GM23248 (cell line): ENCODE data around the gene FREM2. TPM values are rescaled to one million over a fixed set of nuclear protein-coding genes. Genes with fewer than 3 reads are reported as not detected.

Experiments used
- DNase-seq: peaks from one replicate; pipeline ENCODE4 v3.0.0-alpha.2; 2015
- H2AFZ ChIP-seq: fragments of 200-600 bp; sonication (generic); 2 replicates; pipeline ENCODE4 v1.6.1; 2016; ENCODE audit warnings: antibody characterized with exemption
- H3F3A ChIP-seq: fragments of 200-600 bp; sonication (generic); 2 replicates; pipeline ENCODE4 v1.6.1; 2016; ENCODE audit warnings: mild to moderate bottlenecking, antibody characterized with exemption, mixed run types; ENCODE audit not compliant: insufficient read depth
- H3K27ac ChIP-seq: fragments of 200-600 bp; sonication (generic); 2 replicates; pipeline ENCODE4 v1.5.1; 2016; ENCODE audit warnings: mild to moderate bottlenecking
- H3K27me3 ChIP-seq: fragments of 200-600 bp; sonication (generic); replicated peaks from 2 replicates; pipeline ENCODE4 v1.6.1; 2016; ENCODE audit warnings: mild to moderate bottlenecking; ENCODE audit not compliant: insufficient read depth
- H3K36me3 ChIP-seq: fragments of 200-600 bp; sonication (generic); 2 replicates; pipeline ENCODE4 v1.6.1; 2016; ENCODE audit warnings: low read depth, mild to moderate bottlenecking
- H3K4me1 ChIP-seq: fragments of 200-600 bp; sonication (generic); 2 replicates; pipeline ENCODE4 v1.6.1; 2016; ENCODE audit warnings: mild to moderate bottlenecking; ENCODE audit not compliant: insufficient read depth
- H3K4me2 ChIP-seq: fragments of 200-600 bp; sonication (generic); one replicate; pipeline ENCODE4 v1.6.1; 2016; ENCODE audit warnings: mild to moderate bottlenecking; ENCODE audit not compliant: unreplicated experiment
- H3K4me3 ChIP-seq: fragments of 200-600 bp; sonication (generic); 2 replicates; pipeline ENCODE4 v1.5.1; 2016; ENCODE audit warnings: mild to moderate bottlenecking
- H3K79me2 ChIP-seq: fragments of 200-600 bp; sonication (generic); 2 replicates; pipeline ENCODE4 v1.6.1; 2016; ENCODE audit warnings: mild to moderate bottlenecking; ENCODE audit not compliant: insufficient read depth
- H3K9ac ChIP-seq: fragments of 200-600 bp; sonication (generic); 2 replicates; pipeline ENCODE4 v1.6.1; 2016; ENCODE audit warnings: mild to moderate bottlenecking
- H3K9me2 ChIP-seq: fragments of 200-600 bp; sonication (generic); 2 replicates; pipeline ENCODE4 v1.6.1; 2016; ENCODE audit warnings: mixed run types, mild to moderate bottlenecking, moderate library complexity; ENCODE audit not compliant: insufficient read depth
- H3K9me3 ChIP-seq: fragments of 200-600 bp; sonication (generic); one replicate; pipeline ENCODE4 v1.6.1; 2017; ENCODE audit warnings: low read depth
- H4K20me1 ChIP-seq: fragments of 200-600 bp; sonication (generic); 2 replicates; pipeline ENCODE4 v1.6.0; 2016; ENCODE audit not compliant: insufficient read depth
- EZH2 ChIP-seq: fragments of 200-600 bp; sonication (generic); IDR thresholded peaks from 2 replicates; pipeline ENCODE4 v1.6.1; 2018; ENCODE audit warnings: antibody characterized with exemption, mild to moderate bottlenecking; ENCODE audit not compliant: insufficient read depth, poor library complexity, severe bottlenecking
- EZH2phosphoT487 ChIP-seq: fragments of 200-600 bp; sonication (generic); IDR thresholded peaks from 2 replicates; pipeline ENCODE4 v1.6.1; 2018; ENCODE audit warnings: antibody characterized with exemption, moderate library complexity, mild to moderate bottlenecking, low read depth; ENCODE audit not compliant: insufficient read depth
- WGBS, 2 experiments: methylation state at CpG; one replicate each; pipeline ENCODE4 v1.1.6; 2015 to 2017; ENCODE audit warnings: low lambda C conversion rate in 2 of 2, low coverage in 1 of 2; ENCODE audit errors: missing lambda C conversion rate in 2 of 2; 5-methylcytosine and 5-hydroxymethylcytosine counted together
- in situ Hi-C: fragments of 300-500 bp; cut with MboI; formaldehyde crosslinking; loops from 2 replicates; pipeline ENCODE4 v1.15.0; 2020
- polyA plus RNA-seq: library from polyadenylated mRNA; unstranded; fragments of >200 nt; fragmentation: Nextera tagmentation; extraction: Ambion mirVana; gene quantifications from 2 replicates; pipeline ENCODE4 v1.2.1, GENCODE V29; 2016
- total RNA-seq: library from RNA; depleted of rRNA; stranded (reverse); fragments of >200 nt; shearing (Covaris generic); gene quantifications from 2 replicates; pipeline ENCODE4 v1.2.3, GENCODE V29; 2014

The FREM2 gene
- total and polyA plus RNA-seq, 2 experiments from 2014 or later: not detected

- Histone ChIP-seq H3F3A (no peaks in the 10 kb centered on the region), H3K4me1 (no peaks in the 10 kb centered on the region), H4K20me1 (no peaks in the 10 kb centered on the region), H3K27ac (no peak overlapping the region), H3K9ac (no peak overlapping the region), H3K4me3 (no peak overlapping the region), H3K9me2 (no peaks in the 10 kb centered on the region), H3K27me3 (no peaks in the 10 kb centered on the region), H3K36me3 (no peaks in the 10 kb centered on the region), H2AFZ (no peak overlapping the region), H3K4me2 (no peak overlapping the region), H3K79me2 (no peaks in the 10 kb centered on the region), H3K9me3 (peaks cover under 1% of the 10 kb centered on the region)
- in situ Hi-C loops: no loop called here
- no peak for TF ChIP-seq EZH2phosphoT487
- no peak for TF ChIP-seq EZH2
- DNase-seq: no peak
- WGBS, 2 experiments: 48 to 53% methylated on average over 2 of the region's 2 CpGs
Measured at GRCh38 chr13:38804061-38804460, 117.2 kb downstream of the FREM2 start.

- no peak overlapping the region for H3K9ac ChIP-seq
- H2AFZ ChIP-seq: no peak overlapping the region
- no peaks in the 10 kb centered on the region for H3K9me2 ChIP-seq
- DNase-seq: peak; percentile 30
- TF ChIP-seq EZH2phosphoT487 (no peak), EZH2 (no peak)
- no peaks in the 10 kb centered on the region for H3K27me3 ChIP-seq
- H3K4me1 ChIP-seq: no peaks in the 10 kb centered on the region
- no peak overlapping the region for H3K4me3 ChIP-seq
- H3K4me2 ChIP-seq: no peak overlapping the region
- in situ Hi-C loops: no loop called here
- WGBS, 2 experiments: 0% methylated on average over 1 of the region's 1 CpG
- H3K9me3 ChIP-seq: peaks cover 5% of the 10 kb centered on the region
- H3K79me2 ChIP-seq: no peaks in the 10 kb centered on the region
- H3K27ac ChIP-seq: no peak overlapping the region
- no peaks in the 10 kb centered on the region for H3F3A ChIP-seq
- no peaks in the 10 kb centered on the region for H3K36me3 ChIP-seq
- H4K20me1 ChIP-seq: no peaks in the 10 kb centered on the region
Measured at GRCh38 chr13:38804536-38804935, 117.7 kb downstream of the FREM2 start.

- Histone ChIP-seq H3K9me3 (peaks cover 16% of the 10 kb centered on the region), H3K27ac (no peak overlapping the region), H3K36me3 (no peaks in the 10 kb centered on the region), H4K20me1 (no peaks in the 10 kb centered on the region), H3K9me2 (no peaks in the 10 kb centered on the region), H3K4me1 (no peaks in the 10 kb centered on the region), H3K4me3 (no peak overlapping the region), H3K4me2 (no peak overlapping the region), H3K9ac (no peak overlapping the region), H3K79me2 (no peaks in the 10 kb centered on the region), H3K27me3 (no peaks in the 10 kb centered on the region), H3F3A (no peaks in the 10 kb centered on the region), H2AFZ (no peak overlapping the region)
- in situ Hi-C loops: no loop called here
- DNase-seq: no peak
- TF ChIP-seq EZH2phosphoT487 (no peak), EZH2 (no peak)
- 5 to 20% methylated on average over 1 of the region's 1 CpG for WGBS, 2 experiments
Measured at GRCh38 chr13:38814331-38814730, 127.5 kb downstream of the FREM2 start.

GRCh38 chr13:38819053-38819452 lies 132.2 kb downstream of the FREM2 start:
- Histone ChIP-seq H4K20me1 (no peaks in the 10 kb centered on the region), H3K4me2 (no peak overlapping the region), H3K9ac (no peak overlapping the region), H2AFZ (no peak overlapping the region), H3K27ac (no peak overlapping the region), H3K9me3 (no peaks in the 10 kb centered on the region), H3K79me2 (no peaks in the 10 kb centered on the region), H3K36me3 (no peaks in the 10 kb centered on the region), H3K4me3 (no peak overlapping the region), H3K4me1 (no peaks in the 10 kb centered on the region), H3K27me3 (no peaks in the 10 kb centered on the region), H3F3A (no peaks in the 10 kb centered on the region), H3K9me2 (no peaks in the 10 kb centered on the region)
- 9 to 11% methylated on average over 1 of the region's 1 CpG for WGBS, 2 experiments
- no peak for DNase-seq
- no peak for TF ChIP-seq EZH2
- no peak for TF ChIP-seq EZH2phosphoT487
- in situ Hi-C loops: no loop called here

- Histone ChIP-seq H3K27ac (no peak overlapping the region), H2AFZ (no peak overlapping the region), H3K36me3 (no peaks in the 10 kb centered on the region), H3F3A (no peaks in the 10 kb centered on the region), H3K4me2 (no peak overlapping the region), H4K20me1 (no peaks in the 10 kb centered on the region), H3K4me3 (no peak overlapping the region), H3K79me2 (no peaks in the 10 kb centered on the region), H3K9ac (no peak overlapping the region), H3K9me3 (no peaks in the 10 kb centered on the region), H3K27me3 (no peaks in the 10 kb centered on the region), H3K9me2 (no peaks in the 10 kb centered on the region), H3K4me1 (no peaks in the 10 kb centered on the region)
- TF ChIP-seq EZH2phosphoT487 (no peak), EZH2 (no peak)
- in situ Hi-C loops: no loop called here
- WGBS, 2 experiments: 49 to 56% methylated on average over 2 of the region's 2 CpGs
- DNase-seq: no peak
Measured at GRCh38 chr13:38819596-38819995, 132.7 kb downstream of the FREM2 start.
